PC-9 (cell line): ENCODE data around the gene MBTPS1. TPM values are rescaled to one million over a fixed set of nuclear protein-coding genes. Genes with fewer than 3 reads are reported as not detected.

Experiments used
- BruUV-seq: library from RNA; stranded (reverse); fragments of 400-500 nt; replicated peaks from 2 replicates; lab custom pipeline; 2021; lab: Mats Ljungman, UMichigan
- CTCF ChIA-PET: fragments of 300-600 bp; sonication (Branson Sonifier 250); formaldehyde crosslinking; loops from one replicate; lab custom pipeline; 2022; ENCODE audit warnings: antibody characterized with exemption; lab: Charles Lee
- POLR2A ChIA-PET: fragments of 300-600 bp; sonication (Branson Sonifier 250); formaldehyde crosslinking; loops from one replicate; lab custom pipeline; 2022; ENCODE audit warnings: antibody characterized with exemption; ENCODE audit not compliant: unreplicated experiment; lab: Charles Lee
- DNase-seq, 2 experiments: peaks; one replicate each; pipeline versions ENCODE4 v3.0.0 to v3.0.0-alpha.2; 2015 to 2022; ENCODE audit warnings: mixed read lengths in 1 of 2
- H2AFZ ChIP-seq: fragments of 200-600 bp; sonication (generic); 2 replicates; pipeline ENCODE4 v1.8.1; 2017; ENCODE audit warnings: antibody characterized with exemption
- H3F3A ChIP-seq: fragments of 200-600 bp; sonication (generic); 2 replicates; pipeline ENCODE4 v1.8.1; 2017; ENCODE audit warnings: antibody characterized with exemption, mild to moderate bottlenecking, low read depth; ENCODE audit not compliant: insufficient read depth
- H3K27ac ChIP-seq: fragments of 200-600 bp; sonication (generic); 2 replicates; pipeline ENCODE4 v1.6.1; 2016; ENCODE audit warnings: mixed run types
- H3K27me3 ChIP-seq: fragments of 200-600 bp; sonication (generic); 2 replicates; pipeline ENCODE4 v1.6.1; 2016; ENCODE audit warnings: low read depth, mixed run types; ENCODE audit not compliant: insufficient read depth
- H3K36me3 ChIP-seq: fragments of 200-600 bp; sonication (generic); 2 replicates; pipeline ENCODE4 v1.6.1; 2016; ENCODE audit warnings: low read depth, mixed run types
- H3K4me1 ChIP-seq: fragments of 200-600 bp; sonication (generic); replicated peaks from 2 replicates; pipeline ENCODE4 v1.6.1; 2016; ENCODE audit warnings: mixed run types; ENCODE audit not compliant: insufficient read depth
- H3K4me2 ChIP-seq: fragments of 200-600 bp; sonication (generic); 2 replicates; pipeline ENCODE4 v1.6.1; 2017; ENCODE audit warnings: mixed run types
- H3K4me3 ChIP-seq: fragments of 200-600 bp; sonication (generic); 2 replicates; pipeline ENCODE4 v1.6.1; 2016; ENCODE audit warnings: mixed run types
- H3K79me2 ChIP-seq: fragments of 200-600 bp; sonication (generic); 2 replicates; pipeline ENCODE4 v1.6.1; 2017; ENCODE audit warnings: low read depth, mixed run types
- H3K9me2 ChIP-seq: fragments of 200-600 bp; sonication (generic); 2 replicates; pipeline ENCODE4 v1.8.1; 2017; ENCODE audit warnings: mild to moderate bottlenecking; ENCODE audit not compliant: insufficient read depth
- H3K9me3 ChIP-seq: fragments of 200-600 bp; sonication (generic); 2 replicates; pipeline ENCODE4 v1.8.1; 2016; ENCODE audit warnings: low read depth; ENCODE audit not compliant: insufficient read depth
- H4K20me1 ChIP-seq: fragments of 200-600 bp; sonication (generic); 2 replicates; pipeline ENCODE4 v1.8.1; 2017; ENCODE audit not compliant: insufficient read depth
- EZH2 ChIP-seq: fragments of 200-600 bp; sonication (generic); IDR thresholded peaks from 2 replicates; pipeline ENCODE4 v1.8.0; 2017; ENCODE audit warnings: antibody characterized with exemption, low read depth
- intact Hi-C: fragments of 100-400 bp; cut with micrococcal nuclease; formaldehyde crosslinking; loops from one replicate; pipeline ENCODE4 v1.10.0; 2022; ENCODE audit not compliant: unreplicated experiment
- total RNA-seq: library from RNA; stranded (reverse); gene quantifications from 2 replicates; pipeline ENCODE4 v1.2.3, GENCODE V29; 2021
- TF ChIP-seq, protein P1 (sequence below): fragments of 200-600 bp; sonication (generic); conservative IDR thresholded peaks from 2 replicates; pipeline ENCODE4 v1.6.1; 2017; ENCODE audit warnings: mixed run types, antibody characterized with exemption, mild to moderate bottlenecking, moderate library complexity

Gene MBTPS1
- total RNA-seq, 1 experiment from 2014 or later, result 96.0 TPM

DNA sequence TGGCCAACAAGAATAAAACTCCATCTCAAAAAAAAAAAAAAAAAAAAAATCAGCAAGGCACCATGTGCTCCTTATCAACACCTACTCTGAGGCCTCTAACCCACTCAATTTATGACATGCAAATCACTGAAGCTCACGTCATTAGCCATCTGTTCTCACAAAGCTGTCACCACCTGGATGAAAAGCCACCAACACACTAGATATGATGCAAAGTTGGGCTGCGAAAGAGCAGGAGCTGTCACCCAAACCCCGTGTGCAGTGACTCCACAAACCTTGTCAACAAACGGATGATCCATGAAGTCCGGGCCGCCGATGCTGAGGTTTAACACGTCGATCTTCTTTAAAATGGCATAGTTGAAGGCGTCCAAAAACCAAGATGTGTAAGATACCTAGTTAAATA, 25.3 kb downstream of the MBTPS1 start:
- intact Hi-C loops, result no loop called here
- Histone ChIP-seq H3K9me2 (no peaks in the 10 kb centered on the region), H3K4me1 (no peaks in the 10 kb centered on the region; the same call in 1 of the 2 replicates), H4K20me1 (no peaks in the 10 kb centered on the region), H3K4me2 (no peak overlapping the region), H3K27me3 (no peaks in the 10 kb centered on the region), H3K9me3 (no peaks in the 10 kb centered on the region), H3K4me3 (no peak overlapping the region), H3F3A (no peaks in the 10 kb centered on the region; the same call in 1 of the 2 replicates), H3K36me3 (peaks cover 23% of the 10 kb centered on the region), H3K79me2 (no peaks in the 10 kb centered on the region), H3K27ac (no peak overlapping the region), H2AFZ (no peak overlapping the region)
- DNase-seq, result no peak
- TF ChIP-seq, protein P1, sequence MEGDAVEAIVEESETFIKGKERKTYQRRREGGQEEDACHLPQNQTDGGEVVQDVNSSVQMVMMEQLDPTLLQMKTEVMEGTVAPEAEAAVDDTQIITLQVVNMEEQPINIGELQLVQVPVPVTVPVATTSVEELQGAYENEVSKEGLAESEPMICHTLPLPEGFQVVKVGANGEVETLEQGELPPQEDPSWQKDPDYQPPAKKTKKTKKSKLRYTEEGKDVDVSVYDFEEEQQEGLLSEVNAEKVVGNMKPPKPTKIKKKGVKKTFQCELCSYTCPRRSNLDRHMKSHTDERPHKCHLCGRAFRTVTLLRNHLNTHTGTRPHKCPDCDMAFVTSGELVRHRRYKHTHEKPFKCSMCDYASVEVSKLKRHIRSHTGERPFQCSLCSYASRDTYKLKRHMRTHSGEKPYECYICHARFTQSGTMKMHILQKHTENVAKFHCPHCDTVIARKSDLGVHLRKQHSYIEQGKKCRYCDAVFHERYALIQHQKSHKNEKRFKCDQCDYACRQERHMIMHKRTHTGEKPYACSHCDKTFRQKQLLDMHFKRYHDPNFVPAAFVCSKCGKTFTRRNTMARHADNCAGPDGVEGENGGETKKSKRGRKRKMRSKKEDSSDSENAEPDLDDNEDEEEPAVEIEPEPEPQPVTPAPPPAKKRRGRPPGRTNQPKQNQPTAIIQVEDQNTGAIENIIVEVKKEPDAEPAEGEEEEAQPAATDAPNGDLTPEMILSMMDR, result no peak
- no peak for TF ChIP-seq EZH2
- POLR2A ChIA-PET, result no interaction called here
- CTCF ChIA-PET, result no interaction called here
- BruUV-seq, result no TSS peak

DNA sequence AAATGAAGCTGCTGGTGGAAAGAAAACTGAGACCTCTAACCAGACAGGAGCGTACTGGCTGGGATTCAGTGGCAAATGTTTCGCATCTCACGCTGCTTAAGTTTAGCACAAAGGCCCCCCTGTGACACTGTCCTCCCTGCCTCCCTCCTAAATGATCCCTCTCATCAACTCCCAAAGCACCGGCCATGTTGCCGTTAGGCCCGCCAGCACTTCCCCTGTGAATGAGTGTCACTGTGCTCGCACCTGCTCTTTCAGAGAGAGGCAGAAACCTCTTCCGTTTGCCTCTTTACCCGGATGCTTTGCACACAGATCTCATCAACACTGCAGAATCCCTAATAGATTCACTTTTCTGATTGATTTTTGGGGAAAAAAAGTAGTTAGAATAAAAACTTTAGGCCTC, 26.5 kb downstream of the MBTPS1 start:
- H3K27me3 ChIP-seq, result no peaks in the 10 kb centered on the region
- no peaks in the 10 kb centered on the region; the same call in 1 of the 2 replicates for H3K4me1 ChIP-seq
- no peak overlapping the region for H3K27ac ChIP-seq
- ChIA-PET CTCF (no interaction called here), POLR2A (no interaction called here)
- H3K9me3 ChIP-seq, result no peaks in the 10 kb centered on the region
- H3K36me3 ChIP-seq, result peaks cover 19% of the 10 kb centered on the region
- H4K20me1 ChIP-seq, result no peaks in the 10 kb centered on the region
- BruUV-seq, result no TSS peak
- H3K4me3 ChIP-seq, result no peak overlapping the region
- no peaks in the 10 kb centered on the region for H3K79me2 ChIP-seq
- no peak for DNase-seq
- H3K9me2 ChIP-seq, result no peaks in the 10 kb centered on the region
- H3F3A ChIP-seq, result no peaks in the 10 kb centered on the region; the same call in 1 of the 2 replicates
- no peak for TF ChIP-seq EZH2
- TF ChIP-seq, protein P1, result no peak
- intact Hi-C loops, result no loop called here
- H3K4me2 ChIP-seq, result no peak overlapping the region
- H2AFZ ChIP-seq, result no peak overlapping the region

DNA sequence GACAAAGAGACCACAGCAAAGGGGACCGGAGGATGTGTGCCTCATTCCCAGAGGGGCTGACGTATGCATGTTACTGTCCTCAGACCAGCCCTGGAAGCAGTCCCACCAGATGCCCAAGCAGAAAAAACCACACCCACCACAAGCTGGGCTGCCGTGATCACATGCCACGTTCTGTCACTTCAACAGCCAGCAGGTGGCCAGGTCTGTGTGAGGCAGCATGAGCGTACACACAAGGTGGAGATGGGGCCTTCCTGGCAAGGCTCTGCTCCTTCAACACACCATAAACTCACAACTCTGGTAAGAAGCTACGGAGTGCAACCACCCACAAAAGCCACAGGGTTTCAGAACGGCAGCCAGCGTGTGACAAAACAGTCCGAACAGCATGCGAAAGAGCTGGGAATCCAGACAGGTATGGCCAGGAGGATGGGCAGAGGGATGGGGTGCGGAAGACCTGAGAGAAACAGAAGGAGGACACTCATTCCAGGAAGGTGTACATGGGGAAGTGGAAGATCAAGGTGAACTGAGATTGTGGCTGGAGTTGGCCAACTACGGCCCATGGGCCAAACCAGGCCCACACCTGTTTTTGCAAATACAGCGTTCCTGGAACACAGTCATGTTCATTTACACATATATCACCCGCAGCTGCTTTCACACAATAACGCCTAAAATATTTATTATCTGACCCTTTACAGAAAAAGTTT, 27.9 kb downstream of the MBTPS1 start:
- no TSS peak for BruUV-seq
- TF ChIP-seq, protein P1, result no peak
- no peak for TF ChIP-seq EZH2
- Histone ChIP-seq H3K27me3 (no peaks in the 10 kb centered on the region), H3K4me2 (no peak overlapping the region), H3F3A (no peaks in the 10 kb centered on the region; the same call in 1 of the 2 replicates), H4K20me1 (peaks cover 3% of the 10 kb centered on the region; the same call in 1 of the 2 replicates), H3K9me3 (no peaks in the 10 kb centered on the region), H3K4me1 (no peaks in the 10 kb centered on the region), H3K4me3 (no peak overlapping the region), H2AFZ (no peak overlapping the region), H3K79me2 (no peaks in the 10 kb centered on the region), H3K9me2 (no peaks in the 10 kb centered on the region), H3K27ac (no peak overlapping the region), H3K36me3 (peaks cover 12% of the 10 kb centered on the region)
- intact Hi-C loops, result no loop called here
- ChIA-PET CTCF (no interaction called here), POLR2A (no interaction called here)
- DNase-seq, result no peak
